GM21447 (cell line): Measurements from ENCODE around the gene DIP2B.

Experiments used
- ATAC-seq: cut with Tn5 transposase; IDR thresholded peaks from one replicate; pipeline ENCODE4 v1.9.1; 2021; ENCODE audit not compliant: unreplicated experiment

Gene DIP2B

GRCh38 chr12:50574601-50575348 is 70.0 kb downstream of the DIP2B start:
- ATAC-seq = no peak

- ATAC-seq = no peak
These were observed 75.0 kb downstream of the DIP2B start for GRCh38 chr12:50579757-50580267.

GRCh38 chr12:50580436-50580835 is 75.7 kb downstream of the DIP2B start:
- no peak for ATAC-seq

GRCh38 chr12:50581226-50582184 is 76.7 kb downstream of the DIP2B start:
- ATAC-seq = no peak

GRCh38 chr12:50584135-50584534 is 79.3 kb downstream of the DIP2B start:
- ATAC-seq = no peak

GRCh38 chr12:50589650-50590435 is 85.1 kb downstream of the DIP2B start:
- ATAC-seq = no peak

- no peak for ATAC-seq
These were observed 86.1 kb downstream of the DIP2B start for GRCh38 chr12:50590869-50591268.

- no peak for ATAC-seq
These were observed 90.9 kb downstream of the DIP2B start for GRCh38 chr12:50595667-50596066.

- peak; percentile 93 for ATAC-seq
These were observed 92.7 kb downstream of the DIP2B start for GRCh38 chr12:50597200-50598195.

- ATAC-seq = no peak
These were observed 93.6 kb downstream of the DIP2B start for GRCh38 chr12:50598321-50598862.

GRCh38 chr12:50599366-50600095 is 94.7 kb downstream of the DIP2B start:
- ATAC-seq = no peak

GRCh38 chr12:50600364-50600763 is 95.6 kb downstream of the DIP2B start:
- no peak for ATAC-seq

GRCh38 chr12:50603817-50604639 is 99.2 kb downstream of the DIP2B start:
- ATAC-seq = no peak

- ATAC-seq = no peak
These were observed 99.8 kb downstream of the DIP2B start for GRCh38 chr12:50604640-50604920.

- ATAC-seq = no peak
These were observed 102.0 kb downstream of the DIP2B start for GRCh38 chr12:50606675-50607375.

GRCh38 chr12:50609292-50609874 is 104.6 kb downstream of the DIP2B start:
- ATAC-seq = no peak

GRCh38 chr12:50610171-50610570 is 105.4 kb downstream of the DIP2B start:
- ATAC-seq = no peak
